Activated CD4-positive, alpha-beta T cell treated with anti-CD3 and anti-CD28 coated beads for 36 hours (primary cell): ENCODE data around the gene TIPRL. TPM values are rescaled to one million over a fixed set of nuclear protein-coding genes. Genes with fewer than 3 reads are reported as not detected.

Experiments used
- ATAC-seq: fragments of 200-7000 bp; cut with Tn5 transposase; one replicate; pipeline ENCODE4 v1.10.0; 2021; ENCODE audit warnings: mild to moderate bottlenecking, moderate library complexity
- CTCF ChIA-PET: fragments of 350-600 bp; sonication (Branson Sonifier 250); formaldehyde crosslinking; loops from one replicate; lab custom pipeline; 2021; ENCODE audit warnings: antibody characterized with exemption; lab: Charles Lee
- POLR2A ChIA-PET: fragments of 350-600 bp; sonication (Branson Sonifier 250); formaldehyde crosslinking; loops from one replicate; lab custom pipeline; 2021; ENCODE audit warnings: antibody characterized with exemption, inconsistent platforms; lab: Charles Lee
- DNase-seq: peaks from one replicate; pipeline ENCODE4 v3.0.0-alpha.2; 2020
- H3K27ac Mint-ChIP-seq: one replicate; pipeline ENCODE4 v1.8.0; 2021; ENCODE audit warnings: mixed read lengths
- H3K27me3 Mint-ChIP-seq: one replicate; pipeline ENCODE4 v1.8.0; 2021; ENCODE audit warnings: mixed read lengths
- H3K36me3 Mint-ChIP-seq: one replicate; pipeline ENCODE4 v1.8.0; 2021; ENCODE audit warnings: low read depth, mixed read lengths
- H3K4me1 Mint-ChIP-seq: one replicate; pipeline ENCODE4 v1.8.0; 2021; ENCODE audit warnings: mixed read lengths
- H3K4me3 Mint-ChIP-seq: one replicate; pipeline ENCODE4 v1.8.0; 2021; ENCODE audit warnings: mild to moderate bottlenecking, moderate library complexity, mixed read lengths
- H3K9me3 Mint-ChIP-seq: one replicate; pipeline ENCODE4 v1.8.0; 2021; ENCODE audit warnings: low read depth, mixed read lengths
- intact Hi-C, 2 experiments: fragments of 100-400 bp; cut with DNase I in 1 of 2; cut with micrococcal nuclease in 1 of 2; formaldehyde crosslinking; loops; one replicate each; pipeline versions ENCODE4 v1.14.2 to v1.15.1; 2022 to 2024; cut with DNase I, micrococcal nuclease
- total RNA-seq, 2 experiments: library from RNA; stranded (reverse); gene quantifications; one replicate each; pipeline ENCODE4 v1.2.3, GENCODE V29; 2021

TIPRL gene
- total RNA-seq, 2 experiments from 2014 or later = 52.5 to 57.5 TPM

- no peak for DNase-seq
- intact Hi-C loops = no loop called here
- ChIA-PET POLR2A (no interaction called here), CTCF (interaction anchor here (1.7 kb wide), 1 partner anchor 14 kb away, joined by 9 read pairs; no protein-coding TSS in a partner anchor)
- Mint-ChIP-seq H3K4me1 (peaks cover 2% of the 10 kb centered on the region), H3K36me3 (no peaks in the 10 kb centered on the region), H3K27me3 (peaks cover 17% of the 10 kb centered on the region), H3K9me3 (peaks cover 28% of the 10 kb centered on the region), H3K27ac (no peak overlapping the region), H3K4me3 (no peak overlapping the region)
- no peak for ATAC-seq
Observed at GRCh38 chr1:168159251-168159650, 19.5 kb upstream of the TIPRL start.

DNA sequence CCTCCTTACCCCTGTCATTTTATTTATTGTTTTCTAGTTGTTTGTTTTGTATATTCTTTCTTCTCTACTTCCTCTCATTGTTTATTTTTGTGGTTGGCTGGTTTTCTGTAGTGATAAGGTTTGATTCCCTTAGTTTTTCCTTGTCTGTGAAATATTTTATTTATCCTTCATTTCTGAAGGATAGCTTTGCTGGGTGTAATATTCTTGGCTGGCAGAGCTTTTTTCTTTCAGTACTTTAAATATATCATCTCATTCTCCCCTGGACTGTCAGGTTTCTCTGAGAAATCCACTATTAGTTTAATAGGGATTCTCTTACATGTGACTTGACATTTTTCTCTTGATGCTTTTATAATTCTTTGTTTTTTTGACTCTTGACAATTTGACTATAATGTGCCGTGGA, 18.8 kb upstream of the TIPRL start:
- POLR2A ChIA-PET = no interaction called here
- no peak overlapping the region for H3K4me3 Mint-ChIP-seq

DNA sequence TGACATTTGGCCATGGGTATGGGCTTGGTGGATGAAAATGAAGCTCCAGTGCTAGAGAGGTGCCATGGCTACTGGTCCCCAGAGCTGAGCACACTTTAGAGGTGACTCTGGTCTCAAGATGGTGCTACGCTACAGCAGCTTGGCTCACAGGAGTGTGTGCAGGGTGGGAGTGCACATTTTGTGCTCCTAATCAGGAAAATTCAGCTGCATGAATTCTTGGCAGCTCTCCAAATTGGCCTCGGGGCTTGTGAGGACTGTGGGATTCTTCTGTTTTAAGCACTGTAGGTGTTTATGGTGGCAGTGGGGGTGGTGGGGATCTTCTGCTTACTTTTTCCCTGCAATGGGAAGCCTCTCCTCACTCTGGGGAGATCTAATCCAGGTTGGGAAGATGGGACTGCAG, 17.3 kb upstream of the TIPRL start:
- no peaks in the 10 kb centered on the region for H3K36me3 Mint-ChIP-seq
- no peak overlapping the region for H3K27ac Mint-ChIP-seq
- intact Hi-C loops = no loop called here
- POLR2A ChIA-PET = no interaction called here
- no peak overlapping the region for H3K4me3 Mint-ChIP-seq
- H3K4me1 Mint-ChIP-seq = no peaks in the 10 kb centered on the region
- ATAC-seq (no peak), DNase-seq (no peak)
- CTCF ChIA-PET = no interaction called here
- H3K27me3 Mint-ChIP-seq = peaks cover 19% of the 10 kb centered on the region
- peaks cover 28% of the 10 kb centered on the region for H3K9me3 Mint-ChIP-seq

More for the DNA sequence above, 18.8 kb upstream of the TIPRL start:
- intact Hi-C loops = no loop called here
- Mint-ChIP-seq H3K36me3 (no peaks in the 10 kb centered on the region), H3K27me3 (peaks cover 17% of the 10 kb centered on the region), H3K27ac (no peak overlapping the region), H3K4me1 (no peaks in the 10 kb centered on the region), H3K9me3 (peaks cover 28% of the 10 kb centered on the region)
- ATAC-seq = no peak
- CTCF ChIA-PET = interaction anchor here (0.6 to 1.7 kb wide), 3 partner anchors 14 to 420 kb away, joined by 3 to 9 read pairs (median 3); no protein-coding TSS in a partner anchor
- DNase-seq = no peak

GRCh38 chr1:168163670-168164069, 15.1 kb upstream of the TIPRL start:
- Mint-ChIP-seq H3K9me3 (peaks cover 14% of the 10 kb centered on the region), H3K27me3 (peaks cover 20% of the 10 kb centered on the region), H3K36me3 (no peaks in the 10 kb centered on the region), H3K4me3 (no peak overlapping the region), H3K4me1 (no peaks in the 10 kb centered on the region), H3K27ac (no peak overlapping the region)
- DNase-seq (no peak), ATAC-seq (no peak)
- ChIA-PET CTCF (interaction anchor here (0.6 kb wide), 1 partner anchor 680 kb away, joined by 3 read pairs; no protein-coding TSS in a partner anchor), POLR2A (no interaction called here)
- intact Hi-C loops = no loop called here

- H3K9me3 Mint-ChIP-seq = peaks cover 12% of the 10 kb centered on the region
- no peaks in the 10 kb centered on the region for H3K36me3 Mint-ChIP-seq
- H3K27ac Mint-ChIP-seq = no peak overlapping the region
- peaks cover 18% of the 10 kb centered on the region for H3K27me3 Mint-ChIP-seq
- intact Hi-C loops = no loop called here
- no peak for DNase-seq
- no peaks in the 10 kb centered on the region for H3K4me1 Mint-ChIP-seq
- CTCF ChIA-PET = no interaction called here
- no peak for ATAC-seq
- H3K4me3 Mint-ChIP-seq = no peak overlapping the region
- POLR2A ChIA-PET = interaction anchor here (0.5 kb wide), 1 partner anchor 50 kb away, joined by 8 read pairs; no protein-coding TSS in a partner anchor
Observed at GRCh38 chr1:168164771-168165170, 14.0 kb upstream of the TIPRL start.

DNA sequence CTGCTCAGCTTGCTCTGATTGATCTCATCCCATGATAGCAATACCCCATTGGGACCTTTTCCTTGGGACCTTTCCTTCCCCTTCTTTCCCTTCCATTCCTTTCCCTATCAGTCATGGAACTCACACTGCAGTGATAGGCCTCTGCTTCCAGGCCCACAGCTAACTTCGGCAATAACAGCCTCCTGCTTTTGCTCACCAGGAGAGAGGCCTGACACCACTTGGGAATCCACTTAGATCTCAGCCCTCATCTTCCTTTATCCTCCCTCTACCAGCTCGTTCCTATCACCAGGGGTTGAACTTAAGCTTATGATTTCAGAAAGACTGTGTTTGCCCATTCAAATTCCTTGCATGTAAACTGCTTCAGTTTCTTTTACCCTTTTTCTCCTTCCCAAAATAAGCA, 11.0 kb upstream of the TIPRL start:
- intact Hi-C loops = no loop called here
- ATAC-seq (no peak), DNase-seq (no peak)
- CTCF ChIA-PET = interaction anchor here (0.6 to 1.3 kb wide), 2 partner anchors 15 to 339 kb away, joined by 3 read pairs; no protein-coding TSS in a partner anchor
- POLR2A ChIA-PET = no interaction called here
- Mint-ChIP-seq H3K27ac (no peak overlapping the region), H3K4me1 (no peaks in the 10 kb centered on the region), H3K4me3 (no peak overlapping the region), H3K9me3 (no peaks in the 10 kb centered on the region), H3K36me3 (no peaks in the 10 kb centered on the region), H3K27me3 (peaks cover 6% of the 10 kb centered on the region)

DNA sequence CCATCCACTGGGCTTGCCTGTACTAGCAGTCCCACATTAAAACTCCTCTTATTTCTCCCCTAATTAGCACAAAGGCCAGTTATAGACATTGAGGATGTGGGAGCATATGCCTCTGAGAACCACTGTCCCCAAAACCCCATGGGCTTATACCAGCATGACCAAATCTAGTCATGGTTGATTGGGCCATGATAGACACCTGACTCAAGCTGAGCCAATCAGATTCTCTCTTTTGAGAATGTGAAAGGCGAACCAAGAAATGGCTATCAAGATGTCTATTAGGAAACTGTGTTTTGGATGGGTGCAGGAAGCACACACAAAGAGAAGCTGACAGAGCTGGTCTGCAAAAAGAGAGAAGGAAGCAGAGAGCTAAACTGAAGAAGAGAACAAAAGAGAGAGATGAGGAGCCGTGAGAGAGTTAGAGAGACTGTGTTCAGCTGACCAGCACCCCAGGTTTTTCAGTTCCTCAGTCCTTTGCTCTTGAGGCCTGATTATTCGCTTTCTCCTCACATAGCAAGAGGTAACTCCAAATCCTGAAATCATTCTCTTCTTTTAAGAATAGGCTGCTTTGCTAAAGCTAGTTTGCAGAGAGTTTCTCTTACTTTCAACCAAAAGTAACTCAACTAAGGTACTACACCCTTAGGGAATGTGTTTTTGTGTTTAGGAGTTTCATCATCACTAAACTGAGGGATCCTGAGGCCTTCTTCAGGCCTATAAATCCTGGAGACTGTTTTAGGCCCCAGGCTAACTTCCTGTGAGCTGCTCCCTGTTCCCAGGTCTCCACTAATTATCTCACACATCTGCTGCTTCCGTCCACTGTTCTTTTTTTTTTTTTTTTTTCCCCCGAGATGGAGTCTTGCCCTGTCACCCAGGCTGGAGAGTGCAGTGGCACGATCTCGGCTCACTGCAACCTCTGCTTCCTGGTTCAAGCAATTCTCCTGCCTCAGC, 7.9 kb upstream of the TIPRL start:
- ATAC-seq = no peak
- Mint-ChIP-seq H3K36me3 (no peaks in the 10 kb centered on the region), H3K9me3 (no peaks in the 10 kb centered on the region), H3K4me3 (no peak overlapping the region), H3K27ac (no peak overlapping the region), H3K4me1 (no peaks in the 10 kb centered on the region), H3K27me3 (peaks cover 7% of the 10 kb centered on the region)
- intact Hi-C loops = no loop called here
- DNase-seq = no peak
- ChIA-PET POLR2A (no interaction called here), CTCF (interaction anchor here (0.6 to 1.0 kb wide), 3 partner anchors 47 to 195 kb away, joined by 3 read pairs; no protein-coding TSS in a partner anchor)

DNA sequence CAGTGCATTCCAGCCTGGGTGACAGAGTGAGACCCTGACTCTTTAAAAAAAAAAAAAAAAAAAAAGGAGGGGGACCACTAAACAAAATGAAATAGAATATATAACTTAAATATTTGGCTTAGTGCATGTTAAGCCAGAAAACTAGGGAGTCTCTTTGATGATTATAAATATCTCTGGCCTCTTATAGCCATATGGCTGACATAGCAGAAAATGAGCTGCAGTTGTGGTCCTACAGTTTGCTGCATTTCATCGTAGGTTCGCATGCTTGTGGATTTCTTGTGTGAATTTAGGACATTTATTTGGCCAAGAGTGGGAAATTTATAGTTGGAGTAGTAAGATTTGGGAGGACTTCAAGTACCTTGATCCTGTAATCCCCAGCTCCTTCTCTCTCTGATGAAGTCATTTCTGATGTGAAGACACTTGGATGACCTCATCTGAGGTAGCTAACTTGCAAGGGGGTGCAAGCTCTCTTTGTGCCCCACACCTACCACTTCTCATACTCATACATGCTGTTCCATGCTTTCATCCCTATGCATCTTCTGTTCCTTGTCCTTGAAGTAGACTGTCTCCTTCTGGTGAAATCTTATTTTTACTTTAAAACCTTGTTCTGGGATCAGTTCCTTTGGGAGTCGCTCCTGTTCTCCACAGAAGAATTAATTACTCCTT, 6.4 kb upstream of the TIPRL start:
- Mint-ChIP-seq H3K36me3 (no peaks in the 10 kb centered on the region), H3K9me3 (no peaks in the 10 kb centered on the region), H3K27ac (no peak overlapping the region), H3K27me3 (peaks cover 7% of the 10 kb centered on the region), H3K4me1 (no peaks in the 10 kb centered on the region), H3K4me3 (no peak overlapping the region)
- intact Hi-C loops = no loop called here
- ATAC-seq (no peak), DNase-seq (no peak)
- ChIA-PET POLR2A (no interaction called here), CTCF (no interaction called here)

- ChIA-PET POLR2A (no interaction called here), CTCF (no interaction called here)
- Mint-ChIP-seq H3K36me3 (peaks cover 2% of the 10 kb centered on the region), H3K9me3 (no peaks in the 10 kb centered on the region), H3K4me3 (no peak overlapping the region), H3K27ac (no peak overlapping the region), H3K4me1 (peaks cover 4% of the 10 kb centered on the region), H3K27me3 (peaks cover 3% of the 10 kb centered on the region)
- DNase-seq (no peak), ATAC-seq (no peak)
- intact Hi-C loops = loop anchor here (1.0 to 5.0 kb wide), 11 partner anchors 38 to 1339 kb away; partner anchors contain the start of genes DCAF6 (in 1 of the 2), GPR161 (in 1 of the 2), MPC2 (in 1 of the 2) and NME7 (in 1 of the 2)
Observed at GRCh38 chr1:168178227-168178637, 530 bp upstream of the TIPRL start.

DNA sequence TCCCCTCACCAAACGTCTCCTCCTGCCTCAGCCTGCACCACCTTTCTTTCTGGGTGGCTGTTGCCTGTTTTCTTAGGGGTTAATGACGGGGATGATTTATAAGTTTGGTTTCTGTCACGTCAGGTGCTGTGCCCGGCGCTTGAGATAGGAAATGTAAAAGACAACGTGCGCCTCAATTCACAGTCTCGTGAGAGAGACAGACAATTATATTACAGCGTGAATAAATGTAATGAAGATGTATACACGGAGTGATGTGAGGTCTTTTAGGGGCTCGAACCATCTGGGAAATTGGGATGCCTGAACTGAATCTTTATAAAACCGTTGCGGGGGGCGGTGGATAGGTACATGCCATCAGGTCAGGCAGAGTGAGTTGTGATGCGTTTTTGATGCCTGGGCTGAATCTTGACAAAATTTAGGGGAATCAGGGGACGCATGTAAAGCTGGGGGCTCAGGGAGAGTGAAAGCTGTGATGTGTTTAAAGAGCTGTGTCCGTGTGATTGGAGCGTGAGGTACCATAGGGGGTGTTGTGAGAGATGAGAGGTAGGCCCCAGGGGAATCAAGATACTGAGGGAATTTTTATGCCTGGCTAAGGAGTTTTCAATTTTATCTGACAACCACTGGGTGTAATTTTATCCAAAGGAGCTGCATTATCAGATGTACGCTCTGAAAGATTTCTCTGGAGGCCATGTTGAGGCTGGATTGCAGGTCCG, 831 bp downstream of the TIPRL start:
- Mint-ChIP-seq H3K9me3 (no peaks in the 10 kb centered on the region), H3K4me1 (peaks cover 11% of the 10 kb centered on the region), H3K4me3 (no peak overlapping the region), H3K36me3 (peaks cover 7% of the 10 kb centered on the region), H3K27me3 (no peaks in the 10 kb centered on the region), H3K27ac (no peak overlapping the region)
- POLR2A ChIA-PET = interaction anchor here (0.5 to 1.3 kb wide), 4 partner anchors 47 to 243 kb away, joined by 3 to 10 read pairs (median 4); partner anchors contain the start of genes DCAF6 and SFT2D2
- CTCF ChIA-PET = interaction anchor here (0.6 to 2.3 kb wide), 7 partner anchors 9 to 289 kb away, joined by 3 to 8 read pairs (median 4); no protein-coding TSS in a partner anchor
- ATAC-seq (peak; percentile 10), DNase-seq (peak; percentile 26)
- intact Hi-C loops = loop anchor here (1.0 to 5.0 kb wide), 12 partner anchors 42 to 1308 kb away; partner anchors contain the start of genes DCAF6 (in 2 of the 2), GPR161 (in 1 of the 2), MPC2 (in 1 of the 2) and NME7 (in 1 of the 2)
